GM23338 (cell line): ENCODE measurements around the gene OTOG. TPM values are rescaled to one million over a fixed set of nuclear protein-coding genes. Genes with fewer than 3 reads are reported as not detected.

Experiments used
- ATAC-seq: fragments of 200-7000 bp; cut with Tn5 transposase; 3 replicates; pipeline ENCODE4 v1.9.1; 2020
- DNase-seq: peaks from one replicate; pipeline ENCODE4 v3.0.0-alpha.2; 2015; ENCODE audit warnings: low spot score
- H2AFZ ChIP-seq: fragments of 200-600 bp; sonication (generic); 2 replicates; pipeline ENCODE4 v1.8.0; 2016; ENCODE audit warnings: antibody characterized with exemption, mild to moderate bottlenecking, moderate library complexity
- H3F3A ChIP-seq: fragments of 200-600 bp; sonication (generic); replicated peaks from 2 replicates; pipeline ENCODE4 v1.8.0; 2017; ENCODE audit warnings: antibody characterized with exemption, mixed run types, low read depth
- H3K27ac ChIP-seq: fragments of 200-600 bp; sonication (generic); 2 replicates; pipeline ENCODE4 v1.6.1; 2016; ENCODE audit warnings: low read depth
- H3K27me3 ChIP-seq: fragments of 200-600 bp; sonication (generic); 2 replicates; pipeline ENCODE4 v1.8.0; 2016; ENCODE audit warnings: mild to moderate bottlenecking, mixed run types, moderate library complexity; ENCODE audit not compliant: insufficient read depth
- H3K36me3 ChIP-seq: fragments of 200-600 bp; sonication (generic); 2 replicates; pipeline ENCODE4 v1.8.0; 2016; ENCODE audit warnings: mild to moderate bottlenecking; ENCODE audit not compliant: insufficient read depth
- H3K4me1 ChIP-seq: fragments of 200-600 bp; sonication (generic); 2 replicates; pipeline ENCODE4 v1.8.0; 2016; ENCODE audit warnings: mild to moderate bottlenecking, moderate library complexity; ENCODE audit not compliant: insufficient read depth
- H3K4me2 ChIP-seq: fragments of 200-600 bp; sonication (generic); 2 replicates; pipeline ENCODE4 v1.7.1; 2017; ENCODE audit warnings: mixed run types
- H3K4me3 ChIP-seq: fragments of 200-600 bp; sonication (generic); 2 replicates; pipeline ENCODE4 v1.6.1; 2016; ENCODE audit warnings: mixed run types
- H3K79me2 ChIP-seq: fragments of 200-600 bp; sonication (generic); replicated peaks from 2 replicates; pipeline ENCODE4 v1.8.0; 2017; ENCODE audit warnings: mild to moderate bottlenecking; ENCODE audit not compliant: insufficient read depth
- H3K9me2 ChIP-seq: fragments of 200-600 bp; sonication (generic); 2 replicates; pipeline ENCODE4 v1.8.0; 2017; ENCODE audit not compliant: insufficient read depth
- H4K20me1 ChIP-seq: fragments of 200-600 bp; sonication (generic); replicated peaks from 2 replicates; pipeline ENCODE4 v1.8.0; 2017; ENCODE audit warnings: mild to moderate bottlenecking; ENCODE audit not compliant: insufficient read depth
- H3K27ac Mint-ChIP-seq: 2 replicates; pipeline ENCODE4 v1.8.0; 2020; ENCODE audit warnings: inconsistent platforms, mild to moderate bottlenecking, moderate library complexity, mixed read lengths
- H3K27me3 Mint-ChIP-seq: 3 replicates; pipeline ENCODE4 v1.8.0; 2022; ENCODE audit warnings: low read depth, mild to moderate bottlenecking, moderate library complexity, mixed read lengths, inconsistent platforms; ENCODE audit not compliant: insufficient read depth, poor library complexity
- H3K36me3 Mint-ChIP-seq: 3 replicates; pipeline ENCODE4 v1.8.0; 2021; ENCODE audit warnings: low read depth, mild to moderate bottlenecking, inconsistent platforms, moderate library complexity, mixed read lengths
- H3K4me1 Mint-ChIP-seq: 3 replicates; pipeline ENCODE4 v1.8.0; 2020; ENCODE audit warnings: mild to moderate bottlenecking, inconsistent platforms, mixed read lengths
- H3K4me3 Mint-ChIP-seq: 3 replicates; pipeline ENCODE4 v1.8.0; 2021; ENCODE audit warnings: moderate library complexity, mild to moderate bottlenecking, inconsistent platforms, mixed read lengths
- H3K9me3 Mint-ChIP-seq: 3 replicates; pipeline ENCODE4 v1.8.0; 2020; ENCODE audit warnings: moderate library complexity, mild to moderate bottlenecking, inconsistent platforms, mixed read lengths
- EZH2 ChIP-seq: fragments of 200-600 bp; sonication (generic); IDR thresholded peaks from one replicate; pipeline ENCODE4 v1.8.0; 2017; ENCODE audit warnings: antibody characterized with exemption, mild to moderate bottlenecking, low read depth; ENCODE audit not compliant: unreplicated experiment
- NANOG ChIP-seq: IDR thresholded peaks from 2 replicates; pipeline ENCODE4 v1.6.1; 2016; ENCODE audit warnings: antibody characterized with exemption, borderline replicate concordance
- POLR2AphosphoS5 ChIP-seq: IDR thresholded peaks from 2 replicates; pipeline ENCODE4 v1.6.1; 2016; ENCODE audit warnings: antibody characterized with exemption, low read depth
- ZNF114 ChIP-seq: fragments of 250-450 bp; sonication (Bioruptor Pico); IDR thresholded peaks from 2 replicates; pipeline ENCODE4 v1.5.0; 2020; ENCODE audit warnings: mild to moderate bottlenecking, moderate library complexity
- ZNF331 ChIP-seq: fragments of 250-450 bp; sonication (Bioruptor Pico); IDR thresholded peaks from 2 replicates; pipeline ENCODE4 v1.5.0; 2020; ENCODE audit warnings: low read depth, mild to moderate bottlenecking, moderate library complexity
- polyA plus RNA-seq: library from polyadenylated mRNA; unstranded; fragments of >200 nt; fragmentation: Nextera tagmentation; extraction: Ambion mirVana; gene quantifications from 2 replicates; pipeline ENCODE4 v1.2.1, GENCODE V29; 2016
- total RNA-seq: library from RNA; depleted of rRNA; stranded (reverse); fragments of >200 nt; shearing (Covaris generic); gene quantifications from 2 replicates; pipeline ENCODE4 v1.2.3, GENCODE V29; 2014
- TF ChIP-seq, protein P1 (sequence below): fragments of 250-450 bp; sonication (Bioruptor Pico); IDR thresholded peaks from 2 replicates; pipeline ENCODE4 v1.5.0; 2020; ENCODE audit warnings: mild to moderate bottlenecking, moderate library complexity
- TF ChIP-seq, protein P2 (sequence below), 2 experiments: fragments of 200-600 bp in 1 of 2; sonication (generic) in 1 of 2; conservative IDR thresholded peaks; 2 replicates each; pipeline versions ENCODE4 v1.5.1 to v1.6.1; 2016 to 2017; ENCODE audit warnings: antibody characterized with exemption in 2 of 2, low read depth in 2 of 2, mild to moderate bottlenecking in 2 of 2, moderate library complexity in 1 of 2
- TF ChIP-seq, protein P3 (sequence below): IDR thresholded peaks from one replicate; pipeline ENCODE4 v1.6.1; 2018; ENCODE audit warnings: antibody characterized with exemption; ENCODE audit not compliant: unreplicated experiment
- TF ChIP-seq, protein P4 (sequence below): IDR thresholded peaks from 2 replicates; pipeline ENCODE4 v1.6.1; 2016; ENCODE audit warnings: antibody characterized with exemption

The OTOG gene
- total and polyA plus RNA-seq, 2 experiments from 2014 or later: 0.40 to 0.52 TPM

DNA sequence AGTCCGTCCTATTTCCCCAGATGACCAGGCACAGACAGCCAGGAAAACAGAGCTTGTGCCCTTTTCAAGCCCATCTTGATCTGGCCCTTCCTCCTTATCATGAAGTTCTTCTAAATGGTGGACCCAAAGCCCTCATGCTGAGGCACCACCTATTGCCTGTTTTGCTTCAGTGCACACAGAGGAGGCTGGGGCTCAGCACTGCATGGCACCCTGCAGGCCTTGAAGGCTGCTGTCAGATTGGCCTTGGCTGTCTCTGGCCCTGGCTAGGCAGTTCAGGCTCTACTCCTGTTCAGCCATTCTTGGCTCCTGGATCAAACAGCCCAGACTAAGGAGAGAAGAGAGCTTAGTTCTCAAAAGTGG is 49.2 kb downstream of the OTOG start:
- Mint-ChIP-seq H3K4me3 (no peak overlapping the region), H3K4me1 (peaks cover 6% of the 10 kb centered on the region), H3K27ac (no peak overlapping the region), H3K27me3 (peaks cover 12% of the 10 kb centered on the region), H3K9me3 (peaks cover 3% of the 10 kb centered on the region; the same call in 1 of the 3 replicates), H3K36me3 (peaks cover 3% of the 10 kb centered on the region; the same call in 1 of the 3 replicates)
- Histone ChIP-seq H3K27me3 (no peaks in the 10 kb centered on the region), H3F3A (no peaks in the 10 kb centered on the region), H3K4me1 (no peaks in the 10 kb centered on the region), H3K4me2 (no peak overlapping the region), H2AFZ (no peak overlapping the region), H3K27ac (no peak overlapping the region), H3K4me3 (no peak overlapping the region), H4K20me1 (no peaks in the 10 kb centered on the region), H3K9me2 (no peaks in the 10 kb centered on the region), H3K36me3 (no peaks in the 10 kb centered on the region), H3K79me2 (no peaks in the 10 kb centered on the region)
- ATAC-seq (no peak), DNase-seq (no peak)
- TF ChIP-seq, protein P1, sequence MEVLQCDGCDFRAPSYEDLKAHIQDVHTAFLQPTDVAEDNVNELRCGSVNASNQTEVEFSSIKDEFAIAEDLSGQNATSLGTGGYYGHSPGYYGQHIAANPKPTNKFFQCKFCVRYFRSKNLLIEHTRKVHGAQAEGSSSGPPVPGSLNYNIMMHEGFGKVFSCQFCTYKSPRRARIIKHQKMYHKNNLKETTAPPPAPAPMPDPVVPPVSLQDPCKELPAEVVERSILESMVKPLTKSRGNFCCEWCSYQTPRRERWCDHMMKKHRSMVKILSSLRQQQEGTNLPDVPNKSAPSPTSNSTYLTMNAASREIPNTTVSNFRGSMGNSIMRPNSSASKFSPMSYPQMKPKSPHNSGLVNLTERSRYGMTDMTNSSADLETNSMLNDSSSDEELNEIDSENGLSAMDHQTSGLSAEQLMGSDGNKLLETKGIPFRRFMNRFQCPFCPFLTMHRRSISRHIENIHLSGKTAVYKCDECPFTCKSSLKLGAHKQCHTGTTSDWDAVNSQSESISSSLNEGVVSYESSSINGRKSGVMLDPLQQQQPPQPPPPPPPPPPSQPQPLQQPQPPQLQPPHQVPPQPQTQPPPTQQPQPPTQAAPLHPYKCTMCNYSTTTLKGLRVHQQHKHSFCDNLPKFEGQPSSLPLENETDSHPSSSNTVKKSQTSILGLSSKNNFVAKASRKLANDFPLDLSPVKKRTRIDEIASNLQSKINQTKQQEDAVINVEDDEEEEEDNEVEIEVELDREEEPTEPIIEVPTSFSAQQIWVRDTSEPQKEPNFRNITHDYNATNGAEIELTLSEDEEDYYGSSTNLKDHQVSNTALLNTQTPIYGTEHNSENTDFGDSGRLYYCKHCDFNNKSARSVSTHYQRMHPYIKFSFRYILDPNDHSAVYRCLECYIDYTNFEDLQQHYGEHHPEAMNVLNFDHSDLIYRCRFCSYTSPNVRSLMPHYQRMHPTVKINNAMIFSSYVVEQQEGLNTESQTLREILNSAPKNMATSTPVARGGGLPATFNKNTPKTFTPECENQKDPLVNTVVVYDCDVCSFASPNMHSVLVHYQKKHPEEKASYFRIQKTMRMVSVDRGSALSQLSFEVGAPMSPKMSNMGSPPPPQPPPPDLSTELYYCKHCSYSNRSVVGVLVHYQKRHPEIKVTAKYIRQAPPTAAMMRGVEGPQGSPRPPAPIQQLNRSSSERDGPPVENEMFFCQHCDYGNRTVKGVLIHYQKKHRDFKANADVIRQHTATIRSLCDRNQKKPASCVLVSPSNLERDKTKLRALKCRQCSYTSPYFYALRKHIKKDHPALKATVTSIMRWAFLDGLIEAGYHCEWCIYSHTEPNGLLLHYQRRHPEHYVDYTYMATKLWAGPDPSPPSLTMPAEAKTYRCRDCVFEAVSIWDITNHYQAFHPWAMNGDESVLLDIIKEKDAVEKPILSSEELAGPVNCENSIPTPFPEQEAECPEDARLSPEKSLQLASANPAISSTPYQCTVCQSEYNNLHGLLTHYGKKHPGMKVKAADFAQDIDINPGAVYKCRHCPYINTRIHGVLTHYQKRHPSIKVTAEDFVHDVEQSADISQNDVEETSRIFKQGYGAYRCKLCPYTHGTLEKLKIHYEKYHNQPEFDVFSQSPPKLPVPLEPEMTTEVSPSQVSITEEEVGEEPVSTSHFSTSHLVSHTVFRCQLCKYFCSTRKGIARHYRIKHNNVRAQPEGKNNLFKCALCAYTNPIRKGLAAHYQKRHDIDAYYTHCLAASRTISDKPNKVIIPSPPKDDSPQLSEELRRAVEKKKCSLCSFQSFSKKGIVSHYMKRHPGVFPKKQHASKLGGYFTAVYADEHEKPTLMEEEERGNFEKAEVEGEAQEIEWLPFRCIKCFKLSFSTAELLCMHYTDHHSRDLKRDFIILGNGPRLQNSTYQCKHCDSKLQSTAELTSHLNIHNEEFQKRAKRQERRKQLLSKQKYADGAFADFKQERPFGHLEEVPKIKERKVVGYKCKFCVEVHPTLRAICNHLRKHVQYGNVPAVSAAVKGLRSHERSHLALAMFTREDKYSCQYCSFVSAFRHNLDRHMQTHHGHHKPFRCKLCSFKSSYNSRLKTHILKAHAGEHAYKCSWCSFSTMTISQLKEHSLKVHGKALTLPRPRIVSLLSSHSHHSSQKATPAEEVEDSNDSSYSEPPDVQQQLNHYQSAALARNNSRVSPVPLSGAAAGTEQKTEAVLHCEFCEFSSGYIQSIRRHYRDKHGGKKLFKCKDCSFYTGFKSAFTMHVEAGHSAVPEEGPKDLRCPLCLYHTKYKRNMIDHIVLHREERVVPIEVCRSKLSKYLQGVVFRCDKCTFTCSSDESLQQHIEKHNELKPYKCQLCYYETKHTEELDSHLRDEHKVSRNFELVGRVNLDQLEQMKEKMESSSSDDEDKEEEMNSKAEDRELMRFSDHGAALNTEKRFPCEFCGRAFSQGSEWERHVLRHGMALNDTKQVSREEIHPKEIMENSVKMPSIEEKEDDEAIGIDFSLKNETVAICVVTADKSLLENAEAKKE (CRISPR knock-in tag): no peak
- TF ChIP-seq, protein P2, sequence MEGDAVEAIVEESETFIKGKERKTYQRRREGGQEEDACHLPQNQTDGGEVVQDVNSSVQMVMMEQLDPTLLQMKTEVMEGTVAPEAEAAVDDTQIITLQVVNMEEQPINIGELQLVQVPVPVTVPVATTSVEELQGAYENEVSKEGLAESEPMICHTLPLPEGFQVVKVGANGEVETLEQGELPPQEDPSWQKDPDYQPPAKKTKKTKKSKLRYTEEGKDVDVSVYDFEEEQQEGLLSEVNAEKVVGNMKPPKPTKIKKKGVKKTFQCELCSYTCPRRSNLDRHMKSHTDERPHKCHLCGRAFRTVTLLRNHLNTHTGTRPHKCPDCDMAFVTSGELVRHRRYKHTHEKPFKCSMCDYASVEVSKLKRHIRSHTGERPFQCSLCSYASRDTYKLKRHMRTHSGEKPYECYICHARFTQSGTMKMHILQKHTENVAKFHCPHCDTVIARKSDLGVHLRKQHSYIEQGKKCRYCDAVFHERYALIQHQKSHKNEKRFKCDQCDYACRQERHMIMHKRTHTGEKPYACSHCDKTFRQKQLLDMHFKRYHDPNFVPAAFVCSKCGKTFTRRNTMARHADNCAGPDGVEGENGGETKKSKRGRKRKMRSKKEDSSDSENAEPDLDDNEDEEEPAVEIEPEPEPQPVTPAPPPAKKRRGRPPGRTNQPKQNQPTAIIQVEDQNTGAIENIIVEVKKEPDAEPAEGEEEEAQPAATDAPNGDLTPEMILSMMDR (conservative IDR thresholded peaks at IDR 0.05; ENCODE audit: low read depth in 2 of 2): no peak
- TF ChIP-seq EZH2 (no peak), ZNF331 (CRISPR knock-in tag) (no peak), NANOG (no peak), ZNF114 (CRISPR knock-in tag) (no peak), POLR2AphosphoS5 (no peak)
- TF ChIP-seq, protein P3, sequence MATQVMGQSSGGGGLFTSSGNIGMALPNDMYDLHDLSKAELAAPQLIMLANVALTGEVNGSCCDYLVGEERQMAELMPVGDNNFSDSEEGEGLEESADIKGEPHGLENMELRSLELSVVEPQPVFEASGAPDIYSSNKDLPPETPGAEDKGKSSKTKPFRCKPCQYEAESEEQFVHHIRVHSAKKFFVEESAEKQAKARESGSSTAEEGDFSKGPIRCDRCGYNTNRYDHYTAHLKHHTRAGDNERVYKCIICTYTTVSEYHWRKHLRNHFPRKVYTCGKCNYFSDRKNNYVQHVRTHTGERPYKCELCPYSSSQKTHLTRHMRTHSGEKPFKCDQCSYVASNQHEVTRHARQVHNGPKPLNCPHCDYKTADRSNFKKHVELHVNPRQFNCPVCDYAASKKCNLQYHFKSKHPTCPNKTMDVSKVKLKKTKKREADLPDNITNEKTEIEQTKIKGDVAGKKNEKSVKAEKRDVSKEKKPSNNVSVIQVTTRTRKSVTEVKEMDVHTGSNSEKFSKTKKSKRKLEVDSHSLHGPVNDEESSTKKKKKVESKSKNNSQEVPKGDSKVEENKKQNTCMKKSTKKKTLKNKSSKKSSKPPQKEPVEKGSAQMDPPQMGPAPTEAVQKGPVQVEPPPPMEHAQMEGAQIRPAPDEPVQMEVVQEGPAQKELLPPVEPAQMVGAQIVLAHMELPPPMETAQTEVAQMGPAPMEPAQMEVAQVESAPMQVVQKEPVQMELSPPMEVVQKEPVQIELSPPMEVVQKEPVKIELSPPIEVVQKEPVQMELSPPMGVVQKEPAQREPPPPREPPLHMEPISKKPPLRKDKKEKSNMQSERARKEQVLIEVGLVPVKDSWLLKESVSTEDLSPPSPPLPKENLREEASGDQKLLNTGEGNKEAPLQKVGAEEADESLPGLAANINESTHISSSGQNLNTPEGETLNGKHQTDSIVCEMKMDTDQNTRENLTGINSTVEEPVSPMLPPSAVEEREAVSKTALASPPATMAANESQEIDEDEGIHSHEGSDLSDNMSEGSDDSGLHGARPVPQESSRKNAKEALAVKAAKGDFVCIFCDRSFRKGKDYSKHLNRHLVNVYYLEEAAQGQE: no peak
- TF ChIP-seq, protein P4, sequence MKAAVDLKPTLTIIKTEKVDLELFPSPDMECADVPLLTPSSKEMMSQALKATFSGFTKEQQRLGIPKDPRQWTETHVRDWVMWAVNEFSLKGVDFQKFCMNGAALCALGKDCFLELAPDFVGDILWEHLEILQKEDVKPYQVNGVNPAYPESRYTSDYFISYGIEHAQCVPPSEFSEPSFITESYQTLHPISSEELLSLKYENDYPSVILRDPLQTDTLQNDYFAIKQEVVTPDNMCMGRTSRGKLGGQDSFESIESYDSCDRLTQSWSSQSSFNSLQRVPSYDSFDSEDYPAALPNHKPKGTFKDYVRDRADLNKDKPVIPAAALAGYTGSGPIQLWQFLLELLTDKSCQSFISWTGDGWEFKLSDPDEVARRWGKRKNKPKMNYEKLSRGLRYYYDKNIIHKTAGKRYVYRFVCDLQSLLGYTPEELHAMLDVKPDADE: no peak
